HEK293 (cell line): ENCODE results near the gene TRIM9.

Source experiments
- CTCF ChIA-PET: fragments of 350-600 bp; formaldehyde crosslinking; extraction: SDS; loops from one replicate; lab custom pipeline; 2021; ENCODE audit warnings: antibody characterized with exemption; lab: Yijun Ruan, JAX
- POLR2A ChIA-PET: fragments of 300-600 bp; formaldehyde crosslinking; extraction: SDS; loops from one replicate; lab custom pipeline; 2020; ENCODE audit warnings: antibody characterized with exemption, inconsistent platforms; lab: Yijun Ruan, JAX
- H3K27ac ChIP-seq: fragments of 200-500 bp; sonication (Bioruptor generic); 2 replicates; pipeline ENCODE4 v1.5.1; 2014; ENCODE audit warnings: low read depth, low read length, control low read depth, inconsistent platforms; ENCODE audit errors: extremely low read depth
- H3K36me3 ChIP-seq, 2 experiments: fragments of 200-500 bp in 1 of 2; sonication (Bioruptor generic) in 1 of 2; 1 replicate in 1 of 2; 2 replicates in 1 of 2; pipeline ENCODE4 v1.5.1; 2014 to 2017; ENCODE audit warnings: inconsistent platforms in 2 of 2, low read length in 2 of 2; ENCODE audit not compliant: control insufficient read depth in 2 of 2, insufficient read depth in 1 of 2
- H3K4me1 ChIP-seq: fragments of 200-500 bp; sonication (Bioruptor generic); 2 replicates; pipeline ENCODE4 v1.5.1; 2014; ENCODE audit warnings: mild to moderate bottlenecking, low read length, inconsistent platforms; ENCODE audit not compliant: control insufficient read depth, insufficient read depth
- H3K4me3 ChIP-seq: 2 replicates; pipeline ENCODE4 v1.5.1; 2011; ENCODE audit warnings: low read depth, mild to moderate bottlenecking, control low read depth, low read length, moderate library complexity
- H3K9me3 ChIP-seq: fragments of 200-500 bp; sonication (Bioruptor generic); 2 replicates; pipeline ENCODE4 v1.5.1; 2014; ENCODE audit warnings: low read depth, low read length, inconsistent platforms; ENCODE audit not compliant: control insufficient read depth, insufficient read depth
- BCL6B ChIP-seq: fragments of 450-650 bp; formaldehyde crosslinking; IDR thresholded peaks from 2 replicates; pipeline ENCODE4 v1.5.1; 2017; ENCODE audit warnings: missing biosample characterization, missing genetic modification characterization
- KLF8 ChIP-seq: fragments of 450-650 bp; formaldehyde crosslinking; IDR thresholded peaks from 2 replicates; pipeline ENCODE4 v1.5.1; 2016; ENCODE audit warnings: missing biosample characterization, missing genetic modification characterization
- MYNN ChIP-seq: fragments of 450-650 bp; formaldehyde crosslinking; IDR thresholded peaks from 2 replicates; pipeline ENCODE4 v1.5.1; 2016; ENCODE audit warnings: missing biosample characterization, missing genetic modification characterization, borderline replicate concordance
- MZF1 ChIP-seq: fragments of 450-650 bp; formaldehyde crosslinking; IDR thresholded peaks from 2 replicates; pipeline ENCODE4 v1.5.1; 2017; ENCODE audit warnings: missing biosample characterization, missing genetic modification characterization, borderline replicate concordance
- PRDM10 ChIP-seq: fragments of 450-650 bp; formaldehyde crosslinking; IDR thresholded peaks from 2 replicates; pipeline ENCODE4 v1.5.1; 2016; ENCODE audit warnings: missing biosample characterization, missing genetic modification characterization
- SP3 ChIP-seq: fragments of 450-650 bp; formaldehyde crosslinking; IDR thresholded peaks from 2 replicates; pipeline ENCODE4 v1.5.1; 2016; ENCODE audit warnings: missing biosample characterization, missing genetic modification characterization
- TCF7L2 ChIP-seq: IDR thresholded peaks from 2 replicates; pipeline ENCODE4 v1.6.1; 2011; ENCODE audit warnings: low read depth, mild to moderate bottlenecking, inconsistent platforms, low read length, moderate library complexity, borderline replicate concordance
- ZBTB20 ChIP-seq: fragments of 450-650 bp; formaldehyde crosslinking; IDR thresholded peaks from 2 replicates; pipeline ENCODE4 v1.5.1; 2016; ENCODE audit warnings: missing biosample characterization, missing genetic modification characterization
- ZBTB21 ChIP-seq: fragments of 450-650 bp; formaldehyde crosslinking; IDR thresholded peaks from 2 replicates; pipeline ENCODE4 v1.5.1; 2017; ENCODE audit warnings: missing biosample characterization, missing genetic modification characterization
- ZBTB8A ChIP-seq: fragments of 450-650 bp; formaldehyde crosslinking; IDR thresholded peaks from 2 replicates; pipeline ENCODE4 v1.5.1; 2016; ENCODE audit warnings: missing biosample characterization, missing genetic modification characterization
- ZNF140 ChIP-seq: fragments of 450-650 bp; formaldehyde crosslinking; IDR thresholded peaks from 2 replicates; pipeline ENCODE4 v1.5.1; 2016; ENCODE audit warnings: missing biosample characterization, missing genetic modification characterization
- ZNF155 ChIP-seq: fragments of 450-650 bp; formaldehyde crosslinking; IDR thresholded peaks from 2 replicates; pipeline ENCODE4 v1.5.1; 2016; ENCODE audit warnings: missing biosample characterization, missing genetic modification characterization
- ZNF2 ChIP-seq: fragments of 450-650 bp; formaldehyde crosslinking; IDR thresholded peaks from 2 replicates; pipeline ENCODE4 v1.5.1; 2016; ENCODE audit warnings: missing biosample characterization, missing genetic modification characterization
- ZNF274 ChIP-seq, 2 experiments: fragments of 200-500 bp in 1 of 2; fragments of 450-650 bp in 1 of 2; sonication (Bioruptor generic) in 1 of 2; formaldehyde crosslinking in 1 of 2; IDR thresholded peaks; 2 replicates each; pipeline versions ENCODE4 v1.5.1 to v1.6.1; 2014 to 2016; ENCODE audit warnings: borderline replicate concordance in 1 of 2, inconsistent platforms in 1 of 2, low read length in 1 of 2, missing biosample characterization in 1 of 2, missing genetic modification characterization in 1 of 2
- ZNF335 ChIP-seq: fragments of 450-650 bp; formaldehyde crosslinking; conservative IDR thresholded peaks from 2 replicates; pipeline ENCODE4 v1.5.1; 2016; ENCODE audit warnings: missing biosample characterization, missing genetic modification characterization
- ZNF362 ChIP-seq: fragments of 450-650 bp; formaldehyde crosslinking; IDR thresholded peaks from 2 replicates; pipeline ENCODE4 v1.5.1; 2016; ENCODE audit warnings: missing biosample characterization, missing genetic modification characterization
- ZNF37A ChIP-seq: fragments of 450-650 bp; IDR thresholded peaks from 2 replicates; pipeline ENCODE4 v1.5.1; 2018; ENCODE audit warnings: missing biosample characterization, missing genetic modification characterization
- ZNF398 ChIP-seq: fragments of 450-650 bp; formaldehyde crosslinking; IDR thresholded peaks from 2 replicates; pipeline ENCODE4 v1.5.1; 2017; ENCODE audit warnings: missing biosample characterization, missing genetic modification characterization
- ZNF433 ChIP-seq: fragments of 450-650 bp; formaldehyde crosslinking; IDR thresholded peaks from 2 replicates; pipeline ENCODE4 v1.5.1; 2016; ENCODE audit warnings: missing biosample characterization, missing genetic modification characterization, low read depth
- ZNF513 ChIP-seq: fragments of 450-650 bp; IDR thresholded peaks from 2 replicates; pipeline ENCODE4 v1.5.1; 2018; ENCODE audit warnings: missing biosample characterization, missing genetic modification characterization
- ZNF585B ChIP-seq: fragments of 450-650 bp; formaldehyde crosslinking; IDR thresholded peaks from 2 replicates; pipeline ENCODE4 v1.5.1; 2016; ENCODE audit warnings: missing biosample characterization, missing genetic modification characterization
- ZNF600 ChIP-seq: fragments of 450-650 bp; formaldehyde crosslinking; IDR thresholded peaks from 2 replicates; pipeline ENCODE4 v1.5.1; 2016; ENCODE audit warnings: missing biosample characterization, missing genetic modification characterization
- ZNF610 ChIP-seq: fragments of 450-650 bp; formaldehyde crosslinking; IDR thresholded peaks from 2 replicates; pipeline ENCODE4 v1.5.1; 2016; ENCODE audit warnings: missing biosample characterization, missing genetic modification characterization, borderline replicate concordance
- ZNF777 ChIP-seq: fragments of 450-650 bp; formaldehyde crosslinking; IDR thresholded peaks from 2 replicates; pipeline ENCODE4 v1.5.1; 2017; ENCODE audit warnings: missing biosample characterization, missing genetic modification characterization, borderline replicate concordance
- ZNF785 ChIP-seq: fragments of 450-650 bp; formaldehyde crosslinking; IDR thresholded peaks from 2 replicates; pipeline ENCODE4 v1.5.1; 2016; ENCODE audit warnings: missing biosample characterization, missing genetic modification characterization
- ZNF792 ChIP-seq: fragments of 450-650 bp; formaldehyde crosslinking; IDR thresholded peaks from 2 replicates; pipeline ENCODE4 v1.5.1; 2016; ENCODE audit warnings: missing biosample characterization, missing genetic modification characterization

The TRIM9 gene

GRCh38 chr14:50943261-50943942 lies 151.5 kb downstream of the TRIM9 start:
- POLR2A ChIA-PET, result interaction anchor here (1.6 to 2.0 kb wide), 3 partner anchors 12 to 152 kb away, joined by 4 to 10 read pairs (median 7); partner anchors contain the start of gene TRIM9
- peaks cover 11 to 25% of the 10 kb centered on the region in 2 experiments for H3K36me3 ChIP-seq
- H3K9me3 ChIP-seq, result no peaks in the 10 kb centered on the region
- peak overlapping the region; percentile 68; the same call in 1 of the 2 replicates for H3K27ac ChIP-seq
- peaks cover 3% of the 10 kb centered on the region; the same call in 1 of the 2 replicates for H3K4me1 ChIP-seq
- CTCF ChIA-PET, result no interaction called here
- H3K4me3 ChIP-seq, result peak overlapping the region; percentile 60
- TF ChIP-seq MYNN (tag by site-specific recombination) (no peak), ZNF433 (tag by site-specific recombination) (no peak), ZNF785 (tag by site-specific recombination) (no peak), ZNF37A (tag by site-specific recombination) (no peak), ZBTB8A (tag by site-specific recombination) (no peak; the same call in 1 of the 2 replicates), ZBTB20 (tag by site-specific recombination) (peak; percentile 88), ZBTB21 (tag by site-specific recombination) (no peak), BCL6B (tag by site-specific recombination) (no peak), ZNF274 (IDR thresholded peaks at IDR 0.05; ENCODE audit: low read length) (no peak), ZNF274 (tag by site-specific recombination; IDR thresholded peaks at IDR 0.05; ENCODE audit: borderline replicate concordance) (no peak), ZNF585B (tag by site-specific recombination) (no peak), MZF1 (peak; percentile 75; the same call in 1 of the 2 replicates), KLF8 (no peak), ZNF513 (no peak), SP3 (tag by site-specific recombination) (peak; percentile 53), ZNF140 (no peak), ZNF600 (tag by site-specific recombination) (peak; percentile 79; the same call in 1 of the 2 replicates), ZNF398 (tag by site-specific recombination) (0 out of 2 replicates have a peak, but pooled peaks have one; percentile 9), ZNF610 (tag by site-specific recombination) (no peak), ZNF155 (no peak), ZNF792 (tag by site-specific recombination) (no peak), PRDM10 (tag by site-specific recombination) (peak; percentile 70), ZNF777 (no peak), ZNF335 (tag by site-specific recombination) (peak; percentile 76), TCF7L2 (no peak), ZNF2 (tag by site-specific recombination) (no peak), ZNF362 (tag by site-specific recombination) (no peak)
